H1 (cell line): ENCODE results near the gene RBCK1. TPM values are rescaled to one million over a fixed set of nuclear protein-coding genes. Genes with fewer than 3 reads are reported as not detected.

Source experiments
- RBBP5 ChIP-seq: IDR thresholded peaks from 2 replicates; pipeline ENCODE4 v1.7.1; 2012; ENCODE audit warnings: low read depth, mild to moderate bottlenecking, inconsistent platforms, low read length, moderate library complexity, borderline replicate concordance
- polyA plus RNA-seq, 7 experiments: library from polyadenylated mRNA; depleted of rRNA in 3 of 7; stranded (reverse) in 5 of 7; unstranded in 2 of 7; fragments of >200 nt in 5 of 7; fragments of 200-250 nt in 2 of 7; gene quantifications; 1 replicate in 5 of 7; 2 replicates in 1 of 7; 4 replicates in 1 of 7; pipeline versions ENCODE4 v1.2.1 to v1.2.3, GENCODE V29; 2011 to 2013; ENCODE audit warnings: missing spikeins in 2 of 7, mixed read lengths in 2 of 7
- total RNA-seq: library from RNA; stranded (reverse); fragmentation: NEBNext Ultra II Directional; extraction: Animal tissue kit (Norgen Biotek cat#: 25700); gene quantifications from 2 replicates; pipeline ENCODE4 v1.2.1, GENCODE V29; 2021

RBCK1 gene
- total and polyA plus RNA-seq, 2 of the 8 experiments (the other 6 are each of a cell fraction or from before 2014, with no cell fraction given) = 43.1 to 54.7 TPM

GRCh38 chr20:427849-428657, 20.0 kb downstream of the RBCK1 start (continued):
- TF ChIP-seq RBBP5 = no peak
